T-helper 22 cell (primary cell): Measurements from ENCODE around the gene RETSAT.
"Not testable (repeated sequence)": the region's sequence is repeated elsewhere in the genome, so short reads cannot be mapped to it uniquely, and the experiment has no call there.

Experiments used
- DNase-seq: peaks from one replicate; pipeline ENCODE4 v3.0.0-alpha.2; 2020; ENCODE audit warnings: low read depth

RETSAT gene

DNA sequence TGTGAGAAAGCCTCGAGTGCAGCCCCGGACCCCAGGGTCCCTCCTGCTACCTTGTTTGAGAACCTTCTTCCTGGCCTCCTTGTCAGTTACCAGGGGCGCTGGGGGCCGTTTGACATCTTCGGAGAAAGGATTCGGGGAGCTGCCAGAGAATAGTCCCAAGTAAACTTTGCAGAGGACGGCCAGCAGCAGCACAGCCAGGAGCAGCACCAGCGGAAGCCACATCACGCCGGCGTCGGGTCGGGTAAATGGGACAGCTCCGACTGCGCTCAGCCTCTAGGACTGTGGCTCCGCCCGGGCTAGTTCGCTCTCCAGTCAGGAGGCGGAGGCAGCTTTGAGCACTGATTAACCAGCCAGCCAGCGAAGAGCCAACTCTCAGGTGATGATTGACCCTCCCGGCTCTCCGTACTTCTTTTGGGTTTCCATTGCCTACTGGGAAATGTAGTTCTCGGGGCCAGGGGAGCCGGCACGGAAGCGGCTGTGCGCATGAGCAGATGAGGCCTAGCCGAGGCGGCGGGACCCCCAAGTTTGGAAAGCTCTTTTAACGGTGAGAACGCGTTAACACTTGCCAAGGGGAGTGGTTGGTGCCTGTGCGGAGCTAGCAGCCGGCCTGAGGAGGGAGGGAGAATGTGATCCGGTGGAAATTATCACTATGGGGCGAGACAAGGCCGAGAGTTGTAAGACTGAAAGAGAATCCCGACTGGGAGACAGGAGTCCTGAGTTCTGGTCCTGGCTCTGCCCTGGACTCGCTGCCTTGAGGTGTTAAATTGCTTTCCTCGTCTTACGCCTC lies at the start of gene RETSAT, which contains the start of gene ELMOD3:
Gene RETSAT, minus strand, starts transcription at position 243 of the 787 bp plus-strand sequence. Its CDS starts 21 bp downstream, at position 222.
Gene ELMOD3, plus strand, starts transcription at position 484 of the 787 bp plus-strand sequence. CDS start 2,430 bp downstream, outside the sequence.
- peak; percentile 98 for DNase-seq

DNA sequence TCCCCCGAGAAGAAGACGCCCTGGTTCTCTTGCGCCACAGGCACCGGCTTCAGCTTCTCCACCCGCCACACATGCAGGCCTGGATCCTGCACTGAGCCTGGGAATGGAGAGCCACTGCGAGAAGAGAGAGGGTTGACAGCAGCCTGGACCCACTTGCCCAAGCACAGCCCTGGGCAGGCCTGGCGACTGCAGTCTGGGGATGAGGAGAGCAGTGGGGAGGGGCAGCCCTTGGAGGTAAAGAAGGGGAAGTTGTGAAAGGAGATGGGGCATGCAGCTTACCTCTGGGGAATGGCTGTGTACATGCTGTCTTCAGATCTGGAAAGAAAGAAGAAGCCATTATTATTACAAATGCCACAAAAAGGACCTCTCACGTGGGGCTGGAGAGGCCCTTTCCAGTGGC lies 47.5 kb upstream of the RETSAT start:
- no peak for DNase-seq

DNA sequence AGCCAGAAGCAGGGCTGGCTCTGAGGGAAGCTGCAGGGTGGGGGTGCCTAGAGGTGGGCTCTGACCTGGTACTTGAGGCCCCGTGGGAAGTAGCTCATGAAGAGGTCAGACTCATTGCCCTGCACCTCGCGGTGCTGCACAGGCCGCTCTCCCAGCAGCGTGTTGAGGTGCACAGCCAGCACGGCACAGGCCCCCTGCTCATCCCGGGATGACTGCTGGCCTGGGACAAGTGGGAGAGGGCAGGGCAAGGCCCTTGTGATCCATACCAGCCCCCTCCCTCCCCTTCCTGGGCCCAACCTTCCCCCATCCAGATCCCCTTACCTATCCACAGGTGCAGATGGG lies 47.1 kb upstream of the RETSAT start:
- DNase-seq = no peak

DNA sequence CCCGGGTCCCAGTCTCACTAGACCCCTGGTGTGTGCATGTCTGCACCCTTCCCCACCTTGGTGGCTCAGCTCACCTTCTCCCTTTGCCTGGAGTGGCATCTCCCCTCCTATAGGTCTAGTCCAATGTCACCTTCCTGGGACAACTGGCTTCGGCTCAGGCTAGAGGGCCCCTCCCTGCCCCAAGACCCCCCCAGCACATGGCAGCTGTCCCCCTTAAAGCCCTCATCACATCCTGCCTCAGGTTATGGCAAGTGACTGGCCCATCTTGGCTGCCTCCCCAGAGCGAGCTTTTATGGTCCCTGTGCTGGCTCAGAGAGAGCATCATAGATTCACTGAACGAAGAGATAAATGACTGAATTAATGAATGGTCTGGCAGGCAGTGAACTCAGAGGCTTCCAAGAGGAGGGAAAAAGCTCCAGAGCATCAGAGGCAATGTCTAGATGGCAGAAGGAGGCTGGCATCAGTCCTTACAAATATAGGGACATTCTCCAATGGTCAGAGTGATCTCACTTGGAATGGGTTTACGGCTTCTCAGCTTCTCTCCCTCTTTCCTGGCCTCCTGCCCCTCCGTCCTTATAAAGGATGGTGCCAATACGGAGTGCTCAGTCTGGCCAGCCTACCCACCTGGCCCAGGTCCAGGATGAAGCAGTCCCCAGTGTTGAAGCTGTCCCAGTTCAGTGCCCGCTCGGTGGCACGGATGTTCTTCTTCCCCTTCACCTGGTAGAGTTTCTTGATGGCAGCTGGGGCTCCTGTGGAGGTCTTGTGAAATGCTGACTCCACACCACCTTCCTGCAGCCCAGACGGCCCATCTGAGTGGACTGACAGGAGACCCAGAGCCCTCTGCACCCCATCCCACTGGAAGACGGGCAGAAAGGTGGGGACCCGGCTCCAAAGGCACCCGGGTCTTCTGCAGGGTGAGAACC lies 46.5 kb upstream of the RETSAT start:
- DNase-seq = no peak

DNA sequence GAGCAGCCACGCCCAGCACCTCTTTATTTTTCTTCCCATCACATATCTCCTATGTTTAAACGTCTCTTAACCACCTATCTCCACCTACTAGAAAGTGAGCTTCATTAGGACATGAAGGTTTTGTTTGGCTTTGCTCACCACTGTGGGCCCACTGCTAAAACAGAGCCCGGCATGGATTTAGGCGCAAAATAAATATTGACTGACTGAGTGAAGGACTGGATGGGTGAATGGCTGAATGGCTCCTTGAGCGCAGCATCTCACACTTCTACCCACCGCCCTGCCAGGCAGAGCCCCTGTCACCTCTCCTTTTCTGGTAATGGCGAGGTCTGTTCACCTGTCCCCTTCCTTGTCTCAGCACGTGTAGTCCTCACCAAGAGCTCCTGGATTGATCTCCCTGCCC lies 45.7 kb upstream of the RETSAT start:
- DNase-seq = no peak

DNA sequence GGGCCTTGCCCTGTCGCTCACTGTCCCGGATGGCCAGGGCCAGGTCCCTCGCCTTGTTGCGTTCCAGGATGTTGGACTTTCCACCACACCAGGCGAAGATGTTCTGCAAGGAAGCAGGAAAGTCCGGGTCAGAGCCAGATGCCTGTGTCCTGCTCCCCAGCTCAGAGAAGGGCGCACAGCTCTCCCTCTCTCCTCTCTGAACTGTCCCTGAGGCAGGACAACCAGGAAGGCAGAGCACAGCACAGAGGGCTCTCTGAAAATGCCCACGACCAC lies 44.8 kb upstream of the RETSAT start:
- DNase-seq = no peak

DNA sequence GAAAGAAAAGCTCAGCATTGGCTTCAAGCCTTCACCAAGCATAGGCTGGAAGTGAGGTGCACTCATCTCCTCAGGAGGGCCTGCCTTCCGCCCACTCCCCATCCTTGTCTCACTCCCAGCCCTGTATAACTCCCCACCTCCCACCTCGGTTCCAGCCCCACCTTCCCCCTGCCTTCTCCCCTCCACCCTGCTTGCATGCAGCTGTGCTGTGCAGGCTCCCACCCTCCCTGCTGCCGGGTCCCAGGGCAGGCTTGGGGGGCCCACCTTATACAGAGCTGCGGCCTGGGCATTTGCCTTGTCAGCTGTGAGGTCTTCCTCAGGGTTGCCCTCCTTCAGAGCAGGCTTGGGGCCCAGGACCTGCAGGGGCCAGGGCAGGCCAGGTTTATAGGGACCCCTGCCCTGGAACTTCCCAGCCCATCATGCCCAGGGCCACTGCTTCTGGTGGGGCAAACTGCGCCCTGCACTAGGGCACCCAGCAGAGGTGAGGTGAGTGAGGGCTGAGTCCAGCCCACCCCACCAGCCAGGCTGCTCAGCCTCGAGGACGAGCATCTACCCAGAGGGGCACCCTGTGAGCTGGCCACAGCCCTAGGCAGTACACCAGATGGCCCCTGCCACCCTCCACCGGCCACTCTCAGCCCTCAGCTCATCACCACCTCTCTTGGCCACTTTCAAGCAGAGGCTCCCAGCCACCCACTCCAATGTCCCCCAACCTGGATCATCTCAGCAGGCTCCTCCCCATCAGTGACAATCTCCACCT lies 44.3 kb upstream of the RETSAT start:
- no peak for DNase-seq

DNA sequence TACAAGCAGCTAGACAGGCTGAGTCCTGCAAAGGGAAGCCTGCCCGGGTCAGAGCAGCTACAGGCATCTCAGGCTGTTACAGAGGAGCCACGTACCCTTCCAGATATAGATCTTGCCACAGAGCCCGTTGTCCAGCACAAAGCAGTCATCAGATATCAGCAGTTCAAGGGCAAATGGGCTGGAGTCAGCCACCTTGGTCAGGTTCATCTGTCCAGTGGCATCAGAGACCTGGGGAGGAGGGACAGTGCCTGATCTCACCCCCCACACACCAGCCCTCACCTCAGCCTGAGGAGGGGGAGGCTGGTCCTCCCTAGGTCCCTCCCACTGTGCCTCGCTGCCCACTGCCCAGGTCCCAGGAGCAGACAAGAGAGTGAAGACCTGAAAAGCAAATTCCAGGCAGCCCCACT lies 43.6 kb upstream of the RETSAT start:
- no peak for DNase-seq

DNA sequence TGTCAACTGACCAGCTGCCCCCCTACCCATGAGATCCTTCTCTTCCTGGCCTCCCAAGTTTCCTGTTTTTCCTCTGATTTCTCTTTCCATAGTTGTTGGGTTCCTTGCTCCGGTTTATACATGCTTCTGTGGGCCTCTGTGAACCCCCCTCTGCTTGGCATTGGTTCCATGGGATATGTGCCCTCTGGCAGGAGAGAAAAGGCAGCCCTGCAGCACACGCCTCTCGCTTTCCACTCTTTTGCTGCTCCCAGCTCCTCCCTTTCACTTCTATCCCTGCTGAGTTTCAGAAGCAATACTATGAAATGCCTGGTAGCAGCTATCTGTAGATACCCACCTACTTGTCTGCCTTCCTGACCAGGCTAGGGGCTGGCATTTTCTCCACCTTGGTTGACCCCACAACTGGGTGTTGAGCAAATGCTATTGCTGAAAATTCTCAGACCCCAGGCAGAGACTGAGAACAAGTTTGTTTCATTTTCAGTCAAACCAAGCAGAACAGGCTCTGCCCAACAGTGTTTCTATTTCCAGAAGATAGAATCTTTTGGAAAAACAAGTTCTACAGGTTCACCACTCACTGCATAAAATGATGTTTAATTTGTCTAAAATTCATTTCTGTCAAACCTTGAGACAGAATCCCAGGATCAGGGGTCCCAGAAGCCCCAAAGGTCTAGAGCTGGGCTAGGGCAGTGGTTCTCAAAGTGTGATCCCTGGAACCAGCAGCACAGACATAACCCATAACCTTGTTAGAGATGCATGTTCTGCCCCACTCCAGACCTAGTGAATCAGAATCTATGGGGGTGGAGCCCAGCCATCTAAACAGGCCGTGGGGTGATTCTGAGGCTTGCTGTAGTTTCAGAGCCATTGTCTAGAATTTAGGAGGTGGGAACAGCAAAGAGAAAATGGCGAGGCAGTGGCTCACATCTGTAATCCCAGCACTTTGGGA lies 42.5 kb upstream of the RETSAT start:
- DNase-seq = no peak

DNA sequence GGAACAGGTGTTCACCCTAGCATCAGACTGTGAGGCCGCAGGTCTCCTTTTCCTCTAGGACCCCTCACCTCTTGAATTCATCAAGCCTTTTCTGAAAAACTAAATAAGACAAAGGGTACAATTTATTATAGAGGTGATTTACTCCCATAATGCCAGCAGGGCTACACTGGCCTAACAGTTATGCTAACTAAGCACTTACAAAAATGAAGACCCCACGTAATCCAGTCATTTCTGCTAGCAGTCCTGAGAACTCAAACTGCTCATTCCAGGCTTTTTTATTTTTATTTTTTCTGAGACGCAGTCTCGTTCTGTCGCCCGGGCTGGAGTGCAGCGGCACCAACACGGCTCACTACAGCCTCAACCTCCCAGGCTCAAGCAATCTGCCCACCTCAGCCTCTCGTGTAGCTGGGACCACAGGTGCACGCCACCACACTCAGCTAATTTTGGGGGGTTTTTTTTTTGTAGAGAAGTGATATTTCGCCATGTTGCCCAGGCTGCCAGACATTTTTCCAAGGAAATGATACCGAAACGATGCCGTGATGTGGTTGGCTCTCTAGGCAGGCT lies 41.7 kb upstream of the RETSAT start:
- no peak for DNase-seq

DNA sequence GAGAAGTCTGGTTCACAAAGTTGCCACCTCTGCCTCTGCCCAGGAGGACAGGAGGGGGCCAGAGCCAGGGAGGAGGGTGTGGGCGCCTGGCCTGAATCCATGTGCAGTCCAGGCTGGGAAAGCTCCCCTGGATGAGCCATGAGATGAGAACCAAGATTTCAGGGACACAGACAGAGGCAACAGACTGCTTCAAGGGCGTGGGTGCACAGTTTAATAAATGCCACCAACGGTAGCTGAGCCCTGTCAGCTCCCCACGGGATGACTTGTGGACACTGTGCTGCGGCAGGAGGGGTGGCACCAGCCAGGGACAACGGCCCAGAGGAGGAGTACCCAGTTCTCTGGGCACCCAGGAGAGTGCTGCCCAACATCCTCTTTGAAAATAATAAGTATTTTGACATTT lies 40.6 kb upstream of the RETSAT start:
- DNase-seq = no peak

DNA sequence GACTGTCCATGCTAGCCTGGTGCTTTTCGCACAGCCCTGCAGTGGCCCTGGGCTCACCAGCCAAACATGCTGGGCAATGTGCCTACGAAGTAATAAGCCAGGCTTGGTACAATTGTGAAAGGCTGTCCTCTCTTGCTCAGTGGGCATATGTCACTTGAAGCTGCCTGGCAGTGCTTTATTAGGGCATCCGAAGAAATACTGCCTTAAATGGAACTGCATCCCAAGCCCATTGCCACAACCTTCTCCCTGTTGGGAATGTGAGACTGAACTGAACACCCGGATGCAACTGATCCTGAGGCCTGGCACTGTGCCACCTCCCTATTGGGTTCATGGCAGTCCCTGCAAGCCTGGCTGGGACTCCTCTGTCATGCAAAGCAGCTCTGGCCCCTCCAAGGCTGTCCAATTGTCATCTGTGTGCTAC lies 39.9 kb upstream of the RETSAT start:
- DNase-seq = no peak

DNA sequence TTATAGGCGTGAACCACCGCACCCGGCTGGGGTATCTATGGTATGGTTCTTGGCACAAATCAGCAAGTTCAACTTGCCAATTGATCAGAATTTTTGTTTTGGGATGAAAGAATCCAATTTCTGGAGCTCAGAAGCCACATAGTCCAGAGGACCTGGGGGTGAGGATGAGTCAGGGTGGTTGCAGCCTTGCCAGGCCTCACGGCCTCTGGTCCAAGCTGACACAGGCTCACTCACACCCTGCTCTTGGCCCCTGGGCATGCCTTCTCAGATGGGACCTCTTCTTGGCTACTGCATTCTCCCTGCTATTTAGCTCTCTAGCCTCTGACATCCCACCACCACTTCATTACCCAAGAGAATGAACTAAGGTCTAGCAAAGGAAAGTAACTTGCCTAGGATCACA lies 39.5 kb upstream of the RETSAT start:
- no peak for DNase-seq

DNA sequence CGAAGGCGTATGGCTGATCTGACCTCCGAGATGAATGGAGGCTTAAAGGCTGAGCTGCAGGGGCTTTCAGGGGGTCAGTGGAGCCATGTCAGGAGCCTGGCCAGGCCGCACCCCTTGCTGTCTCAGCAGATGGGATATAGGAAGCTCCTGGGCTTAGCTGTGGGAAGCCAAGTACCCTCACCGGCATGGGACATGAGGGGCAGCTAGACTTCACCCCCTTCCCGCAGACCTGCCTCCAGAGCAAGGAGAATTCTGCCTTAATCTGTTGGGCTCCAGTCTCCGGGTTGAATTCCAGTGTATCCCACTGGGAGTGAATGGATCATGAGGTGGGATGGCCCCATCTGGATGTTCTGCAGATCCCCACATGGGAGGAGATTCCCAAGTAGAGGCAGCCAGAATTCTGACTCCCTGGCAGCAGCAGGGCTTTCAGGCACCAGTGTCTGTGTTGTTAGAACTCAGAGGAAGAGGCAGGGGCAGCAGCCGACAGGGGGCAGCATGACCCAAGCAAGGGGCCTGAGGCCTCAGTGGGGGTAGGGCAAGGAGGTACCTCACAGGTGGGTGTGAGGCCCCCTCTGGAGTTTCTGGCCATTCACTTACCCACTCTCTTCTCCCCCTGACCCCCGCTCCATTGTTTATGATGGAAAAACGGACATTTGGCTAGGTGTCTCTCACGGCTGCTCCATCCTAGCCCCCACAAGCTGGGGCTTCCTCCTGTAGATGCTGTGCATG lies 36.8 kb upstream of the RETSAT start:
- DNase-seq = peak; percentile 22

DNA sequence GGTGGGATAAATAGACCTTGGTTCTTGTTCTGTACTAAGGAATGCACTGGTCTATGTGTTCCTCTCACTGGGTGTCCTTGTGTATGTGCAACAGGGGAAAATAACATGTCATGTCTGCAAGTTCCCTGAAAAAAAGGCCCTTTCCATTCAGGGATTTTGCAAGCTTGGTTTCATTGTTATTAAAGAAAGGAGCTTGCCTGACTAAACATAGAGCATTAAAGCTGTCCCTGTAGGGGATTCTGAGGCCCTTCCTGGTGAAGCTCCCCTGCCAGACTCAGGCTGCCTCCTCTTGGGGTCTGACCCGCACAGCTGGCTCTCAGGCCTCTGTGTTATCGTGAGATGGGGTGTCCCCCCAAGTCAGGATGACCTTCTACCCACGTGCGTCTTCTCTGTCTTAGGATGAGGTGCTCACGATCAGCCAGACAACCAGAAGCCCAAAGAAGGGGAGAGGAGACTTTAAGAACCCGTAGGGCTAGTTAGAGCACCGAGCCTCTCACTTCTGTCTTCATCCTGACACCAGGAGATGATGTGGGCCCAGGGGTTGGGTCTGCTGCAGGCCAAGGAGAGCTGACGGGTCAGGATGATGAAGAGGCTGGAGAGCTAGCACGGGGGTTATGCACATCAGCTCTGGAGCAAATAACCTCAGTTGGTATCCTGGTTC lies 34.7 kb upstream of the RETSAT start:
- DNase-seq = no peak

DNA sequence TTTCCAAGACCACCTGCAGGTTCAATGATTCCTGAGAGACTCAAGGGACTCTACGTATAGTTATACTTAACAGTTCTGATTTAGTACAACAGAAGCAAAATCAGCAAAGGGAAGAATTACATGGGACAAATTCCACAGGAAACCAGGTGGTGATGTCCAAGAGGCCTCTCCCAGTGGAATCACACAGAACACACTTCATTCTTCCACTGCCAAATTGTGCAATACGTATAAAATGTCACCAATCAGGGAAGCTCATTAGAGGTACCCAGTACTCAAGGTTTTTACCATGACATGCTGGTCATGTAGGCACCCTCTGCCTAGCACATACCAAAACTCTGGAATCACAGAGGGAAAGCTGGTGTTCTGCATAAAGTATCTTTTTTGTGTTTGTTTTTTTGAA lies 33.4 kb upstream of the RETSAT start:
- no peak for DNase-seq

DNA sequence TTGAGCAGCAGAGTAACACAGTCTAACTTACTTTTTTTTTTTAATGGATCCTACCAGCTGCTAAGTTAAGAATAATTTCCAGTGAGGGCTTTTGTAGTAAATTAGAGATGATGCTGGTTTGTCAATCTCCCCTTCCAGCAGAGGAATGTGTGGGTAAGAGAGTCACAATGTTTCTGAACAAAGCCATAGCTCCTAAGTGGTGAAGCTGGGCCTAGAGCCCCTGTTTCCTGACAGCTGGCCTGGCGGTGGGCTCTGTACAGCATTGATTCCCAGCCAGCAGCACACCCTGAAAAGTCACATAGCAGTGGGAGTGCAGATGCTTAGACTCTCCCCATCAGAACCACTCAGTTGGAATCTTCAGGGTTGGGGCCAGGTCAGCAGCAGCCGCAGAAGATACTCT lies 31.4 kb upstream of the RETSAT start:
- DNase-seq = no peak

DNA sequence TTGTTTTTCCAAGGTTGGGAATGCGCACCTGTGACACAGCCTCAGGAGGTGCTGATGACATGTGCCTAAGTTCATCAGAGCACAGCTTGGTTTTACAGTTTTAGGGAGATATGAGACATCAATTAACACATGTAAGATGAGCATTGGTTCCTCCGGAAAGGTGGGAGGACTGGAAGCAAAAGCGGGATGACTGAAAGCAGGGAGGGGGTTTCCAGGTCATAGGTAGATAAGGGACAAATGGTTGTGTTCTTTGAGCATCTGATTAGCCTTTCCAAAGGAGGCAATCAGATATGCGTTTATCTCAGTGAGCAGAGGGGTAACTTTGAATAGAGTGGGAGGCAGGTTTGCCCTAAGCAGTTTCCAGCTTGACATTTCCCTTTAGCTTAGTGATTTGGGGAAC lies 29.5 kb upstream of the RETSAT start:
- DNase-seq = no peak

DNA sequence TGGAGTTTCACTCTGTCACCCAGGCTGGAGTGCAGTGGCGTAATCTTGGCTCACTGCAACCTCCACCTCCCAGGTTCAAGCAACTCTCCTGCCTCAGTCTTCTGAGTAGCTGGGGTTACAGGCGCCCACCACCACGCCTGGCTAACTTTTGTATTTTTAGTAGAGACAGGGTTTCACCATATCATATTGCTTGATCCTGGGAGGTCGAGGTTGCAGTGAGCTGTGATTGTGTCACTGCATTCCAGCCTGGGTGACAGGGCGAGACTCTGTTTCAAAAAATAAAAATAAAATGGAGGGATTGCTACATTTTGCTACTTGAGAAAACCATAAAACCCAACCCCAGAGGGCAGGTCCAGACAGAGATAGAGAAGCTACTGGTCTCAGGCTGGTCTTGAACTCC lies 28.8 kb upstream of the RETSAT start:
- not testable (repeated sequence) for DNase-seq

DNA sequence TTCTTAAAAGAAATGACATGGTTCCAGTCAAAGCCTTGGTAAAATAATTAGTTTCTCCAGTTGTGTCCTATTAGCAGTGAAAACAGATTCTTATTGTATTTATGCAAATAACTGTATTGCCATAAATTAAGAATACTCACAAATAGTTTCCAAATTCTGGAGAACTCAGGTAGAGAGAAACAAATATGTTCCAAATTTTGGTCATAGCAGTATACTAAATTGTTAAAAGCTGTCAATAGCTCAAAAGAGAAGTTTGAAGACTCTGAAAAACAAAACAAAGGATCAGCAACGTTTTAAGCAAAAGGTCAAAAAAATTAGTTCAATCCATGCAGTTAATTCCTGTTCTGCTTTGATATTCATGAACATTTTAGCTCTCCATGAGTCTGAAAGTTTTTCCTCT lies 25.7 kb upstream of the RETSAT start:
- no peak for DNase-seq
